GM18909 (cell line): ENCODE data around the gene NEUROD2.

Source experiments
- ATAC-seq: cut with Tn5 transposase; IDR thresholded peaks from one replicate; pipeline ENCODE4 v1.9.1; 2021; ENCODE audit warnings: mild to moderate bottlenecking; ENCODE audit not compliant: unreplicated experiment, poor library complexity

Gene NEUROD2

DNA sequence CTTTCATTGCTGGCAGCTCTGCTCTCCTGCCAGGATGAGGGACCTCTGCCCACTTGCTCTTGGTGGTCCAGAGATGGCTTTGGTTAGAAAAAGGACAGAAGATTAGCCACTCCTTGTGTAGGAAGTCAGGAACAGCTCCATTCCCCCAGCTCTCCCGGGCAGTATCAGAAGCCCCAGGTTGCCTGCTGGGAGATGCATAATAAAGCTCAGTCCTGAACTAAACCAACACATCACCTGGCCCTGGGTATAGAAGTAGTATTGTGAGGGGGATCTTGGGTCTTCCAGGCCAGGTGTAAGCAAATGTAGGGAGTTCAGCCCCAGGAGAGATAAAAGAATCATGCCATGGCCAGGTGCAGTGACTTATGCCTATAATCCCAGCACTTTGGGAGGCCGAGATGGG lies 52.4 kb downstream of the NEUROD2 start:
- no peak for ATAC-seq
